Endothelial cell (in vitro differentiated cells): ENCODE results near the gene COL26A1. TPM values are rescaled to one million over a fixed set of nuclear protein-coding genes. Genes with fewer than 3 reads are reported as not detected.

ENCODE experiments used
- DNase-seq: peaks from one replicate; pipeline ENCODE4 v3.0.0; 2021; ENCODE audit warnings: low spot score
- H3K27ac Mint-ChIP-seq: one replicate; pipeline ENCODE4 v1.8.0; 2021; ENCODE audit warnings: mixed read lengths, inconsistent platforms; ENCODE audit not compliant: unreplicated experiment
- H3K27me3 Mint-ChIP-seq: one replicate; pipeline ENCODE4 v1.8.0; 2021; ENCODE audit warnings: mild to moderate bottlenecking, moderate library complexity, mixed read lengths, inconsistent platforms; ENCODE audit not compliant: unreplicated experiment
- H3K36me3 Mint-ChIP-seq: one replicate; pipeline ENCODE4 v1.8.0; 2021; ENCODE audit warnings: mild to moderate bottlenecking, low read depth, mixed read lengths, inconsistent platforms; ENCODE audit not compliant: unreplicated experiment
- H3K4me1 Mint-ChIP-seq: one replicate; pipeline ENCODE4 v1.8.0; 2021; ENCODE audit warnings: mild to moderate bottlenecking, mixed read lengths, inconsistent platforms; ENCODE audit not compliant: unreplicated experiment
- H3K4me3 Mint-ChIP-seq: one replicate; pipeline ENCODE4 v1.8.0; 2021; ENCODE audit warnings: mild to moderate bottlenecking, mixed read lengths, inconsistent platforms; ENCODE audit not compliant: unreplicated experiment
- H3K9me3 Mint-ChIP-seq: one replicate; pipeline ENCODE4 v1.8.0; 2021; ENCODE audit warnings: mixed read lengths, inconsistent platforms; ENCODE audit not compliant: unreplicated experiment
- CTCF ChIP-seq: fragments of 200-600 bp; sonication (generic); IDR thresholded peaks from one replicate; pipeline ENCODE4 v1.5.0; 2021; ENCODE audit warnings: antibody characterized with exemption; ENCODE audit not compliant: unreplicated experiment
- total RNA-seq: library from RNA; stranded (reverse); fragmentation: NEBNext Ultra II Directional; extraction: Animal tissue kit (Norgen Biotek cat#: 25700); gene quantifications from one replicate; pipeline ENCODE4 v1.2.1, GENCODE V29; 2021; ENCODE audit not compliant: unreplicated experiment

COL26A1 gene
- total RNA-seq, 1 donor from 2014 or later, result 6.1 TPM

- H3K27ac Mint-ChIP-seq, result no peak overlapping the region
- no peak for DNase-seq
Measured at GRCh38 chr7:101516851-101517250, 154.2 kb downstream of the COL26A1 start.

GRCh38 chr7:101517304-101517703 is 154.6 kb downstream of the COL26A1 start:
- DNase-seq, result no peak
- Mint-ChIP-seq H3K27me3 (peaks cover 5% of the 10 kb centered on the region), H3K36me3 (no peaks in the 10 kb centered on the region), H3K9me3 (no peaks in the 10 kb centered on the region), H3K4me1 (no peaks in the 10 kb centered on the region), H3K4me3 (no peak overlapping the region), H3K27ac (no peak overlapping the region)
- no peak for TF ChIP-seq CTCF

More at GRCh38 chr7:101516851-101517250, 154.2 kb downstream of the COL26A1 start:
- H3K4me3 Mint-ChIP-seq, result no peak overlapping the region
- H3K36me3 Mint-ChIP-seq, result no peaks in the 10 kb centered on the region
- peaks cover 5% of the 10 kb centered on the region for H3K27me3 Mint-ChIP-seq
- no peak for TF ChIP-seq CTCF
- H3K9me3 Mint-ChIP-seq, result no peaks in the 10 kb centered on the region
- no peaks in the 10 kb centered on the region for H3K4me1 Mint-ChIP-seq

GRCh38 chr7:101518336-101518735 is 155.7 kb downstream of the COL26A1 start:
- no peaks in the 10 kb centered on the region for H3K4me1 Mint-ChIP-seq
- no peaks in the 10 kb centered on the region for H3K36me3 Mint-ChIP-seq
- no peak overlapping the region for H3K27ac Mint-ChIP-seq
- no peak for DNase-seq
- peaks cover 5% of the 10 kb centered on the region for H3K27me3 Mint-ChIP-seq
- no peaks in the 10 kb centered on the region for H3K9me3 Mint-ChIP-seq
- H3K4me3 Mint-ChIP-seq, result no peak overlapping the region
- TF ChIP-seq CTCF, result no peak

GRCh38 chr7:101519324-101520023 is 156.8 kb downstream of the COL26A1 start:
- no peak for DNase-seq
- Mint-ChIP-seq H3K4me1 (no peaks in the 10 kb centered on the region), H3K27ac (no peak overlapping the region), H3K9me3 (no peaks in the 10 kb centered on the region), H3K27me3 (peaks cover 5% of the 10 kb centered on the region), H3K36me3 (no peaks in the 10 kb centered on the region), H3K4me3 (no peak overlapping the region)
- TF ChIP-seq CTCF, result no peak

- peaks cover 5% of the 10 kb centered on the region for H3K27me3 Mint-ChIP-seq
- H3K27ac Mint-ChIP-seq, result no peak overlapping the region
- no peaks in the 10 kb centered on the region for H3K36me3 Mint-ChIP-seq
- no peak for TF ChIP-seq CTCF
- no peaks in the 10 kb centered on the region for H3K4me1 Mint-ChIP-seq
- H3K4me3 Mint-ChIP-seq, result no peak overlapping the region
- DNase-seq, result no peak
- no peaks in the 10 kb centered on the region for H3K9me3 Mint-ChIP-seq
Measured at GRCh38 chr7:101521430-101521925, 158.8 kb downstream of the COL26A1 start.
